Panc1 (cell line): ENCODE data around the gene LSM6. TPM values are rescaled to one million over a fixed set of nuclear protein-coding genes. Genes with fewer than 3 reads are reported as not detected.

Experiments
- ATAC-seq: fragments of 200-7000 bp; cut with Tn5 transposase; 2 replicates; pipeline ENCODE4 v1.9.1; 2020; ENCODE audit warnings: mild to moderate bottlenecking, moderate library complexity
- BruUV-seq: library from RNA; stranded (reverse); fragments of 400-500 nt; replicated peaks from 2 replicates; lab custom pipeline; 2021; lab: Mats Ljungman, UMichigan
- CTCF ChIA-PET: fragments of 300-600 bp; sonication (Branson Sonifier 250); formaldehyde crosslinking; loops from one replicate; lab custom pipeline; 2022; ENCODE audit warnings: antibody characterized with exemption; lab: Charles Lee
- POLR2A ChIA-PET: fragments of 300-600 bp; sonication (Branson Sonifier 250); formaldehyde crosslinking; loops from one replicate; lab custom pipeline; 2022; ENCODE audit warnings: antibody characterized with exemption; lab: Charles Lee
- DNase-seq: peaks from one replicate; pipeline ENCODE4 v3.0.0-alpha.2; 2010; ENCODE audit warnings: low read depth, low spot score
- H3K27ac ChIP-seq: 2 replicates; pipeline ENCODE4 v1.5.1; 2011; ENCODE audit warnings: mild to moderate bottlenecking, low read length, inconsistent platforms
- H3K27me3 ChIP-seq: fragments of 200-500 bp; sonication (Bioruptor generic); 2 replicates; pipeline ENCODE4 v1.6.0; 2014; ENCODE audit warnings: low read length, inconsistent platforms; ENCODE audit not compliant: control insufficient read depth, insufficient read depth
- H3K36me3 ChIP-seq: fragments of 200-500 bp; sonication (Bioruptor generic); 2 replicates; pipeline ENCODE4 v1.5.1; 2014; ENCODE audit warnings: inconsistent platforms, mild to moderate bottlenecking, low read length, moderate library complexity; ENCODE audit not compliant: control insufficient read depth, insufficient read depth
- H3K4me1 ChIP-seq: 2 replicates; pipeline ENCODE4 v1.5.1; 2011; ENCODE audit warnings: inconsistent platforms, mild to moderate bottlenecking, low read length, moderate library complexity; ENCODE audit not compliant: control insufficient read depth, insufficient read depth
- H3K4me3 ChIP-seq, 2 experiments: 2 replicates each; pipeline ENCODE4 v1.5.1; 2011 to 2012; ENCODE audit warnings: low read depth in 2 of 2, low read length in 2 of 2, mild to moderate bottlenecking in 2 of 2, inconsistent platforms in 1 of 2, moderate library complexity in 1 of 2
- H3K9me3 ChIP-seq: fragments of 200-500 bp; sonication (Bioruptor generic); 2 replicates; pipeline ENCODE4 v1.5.1; 2014; ENCODE audit warnings: low read depth, mild to moderate bottlenecking, inconsistent platforms, low read length, moderate library complexity; ENCODE audit not compliant: control insufficient read depth, insufficient read depth
- CTCF ChIP-seq: fragments of 450-650 bp; IDR thresholded peaks from 2 replicates; pipeline ENCODE4 v1.5.1; 2017; ENCODE audit warnings: mild to moderate bottlenecking
- POLR2AphosphoS5 ChIP-seq: IDR thresholded peaks from 2 replicates; pipeline ENCODE4 v1.6.1; 2012; ENCODE audit warnings: mild to moderate bottlenecking, low read depth, low read length, moderate library complexity
- REST ChIP-seq, 2 experiments: IDR thresholded peaks; 2 replicates each; pipeline ENCODE4 v1.6.1; 2011 to 2012; ENCODE audit warnings: low read depth in 2 of 2, control low read depth in 1 of 2, low read length in 1 of 2, mild to moderate bottlenecking in 1 of 2, moderate library complexity in 1 of 2; ENCODE audit not compliant: insufficient read depth in 1 of 2
- SIN3A ChIP-seq: IDR thresholded peaks from 2 replicates; pipeline ENCODE4 v1.6.1; 2012; ENCODE audit warnings: low read depth, mild to moderate bottlenecking, low read length, moderate library complexity, borderline replicate concordance; ENCODE audit not compliant: insufficient read depth
- TCF7L2 ChIP-seq: IDR thresholded peaks from 2 replicates; pipeline ENCODE4 v1.6.1; 2011; ENCODE audit warnings: mild to moderate bottlenecking, low read depth, low read length, inconsistent platforms
- in situ Hi-C: cut with HindIII; loops from 2 replicates; pipeline ENCODE4 v1.10.0; 2016; ENCODE audit warnings: low sequenced_read_pairs, low pct_unique_long_range_greater_than_20kb
- intact Hi-C: fragments of 100-400 bp; cut with micrococcal nuclease; formaldehyde crosslinking; loops from one replicate; pipeline ENCODE4 v1.10.0; 2022; ENCODE audit not compliant: unreplicated experiment
- total RNA-seq: library from RNA; stranded (reverse); gene quantifications from one replicate; pipeline ENCODE4 v1.2.1, GENCODE V29; 2021; ENCODE audit not compliant: unreplicated experiment

LSM6 gene
- total RNA-seq, 1 experiment from 2014 or later, result 15.9 TPM

- DNase-seq, result no peak
- in situ Hi-C loops, result no loop called here
These were observed 16.4 kb downstream of the LSM6 start for GRCh38 chr4:146191766-146192458.

GRCh38 chr4:146193628-146194027 is 18.1 kb downstream of the LSM6 start:
- Histone ChIP-seq H3K27me3 (no peaks in the 10 kb centered on the region), H3K36me3 (no peaks in the 10 kb centered on the region; the same call in 1 of the 2 replicates), H3K9me3 (no peaks in the 10 kb centered on the region), H3K27ac (no peak overlapping the region), H3K4me3 (no peak overlapping the region), H3K4me1 (no peaks in the 10 kb centered on the region)
- ChIA-PET POLR2A (no interaction called here), CTCF (no interaction called here)
- no TSS peak for BruUV-seq
- in situ Hi-C loops, result no loop called here
- DNase-seq, result no peak
- intact Hi-C loops, result loop anchor here (10.0 kb wide), 1 partner anchor 239 kb away; no protein-coding TSS in a partner anchor
- no peak for ATAC-seq
- TF ChIP-seq TCF7L2 (no peak), SIN3A (no peak), REST (IDR thresholded peaks at IDR 0.05; ENCODE audit: insufficient read depth in 1 of 2, low read depth in 2 of 2, low read length in 1 of 2) (no peak), CTCF (no peak), POLR2AphosphoS5 (no peak)

More at GRCh38 chr4:146191766-146192458, 16.4 kb downstream of the LSM6 start:
- Histone ChIP-seq H3K4me1 (no peaks in the 10 kb centered on the region), H3K27me3 (no peaks in the 10 kb centered on the region), H3K36me3 (no peaks in the 10 kb centered on the region; the same call in 1 of the 2 replicates), H3K9me3 (no peaks in the 10 kb centered on the region), H3K27ac (no peak overlapping the region), H3K4me3 (no peak overlapping the region)
- ChIA-PET POLR2A (no interaction called here), CTCF (no interaction called here)
- no peak for ATAC-seq
- intact Hi-C loops, result loop anchor here (10.0 kb wide), 1 partner anchor 237 kb away; no protein-coding TSS in a partner anchor
- no peak for TF ChIP-seq SIN3A
- no peak for TF ChIP-seq TCF7L2
- no peak for TF ChIP-seq POLR2AphosphoS5
- no peak for TF ChIP-seq REST (IDR thresholded peaks at IDR 0.05; ENCODE audit: insufficient read depth in 1 of 2, low read depth in 2 of 2, low read length in 1 of 2)
- no peak for TF ChIP-seq CTCF
- no TSS peak for BruUV-seq
